HG03175 (cell line): Measurements from ENCODE around the gene IFIT1.

Experiments used
- ATAC-seq: cut with Tn5 transposase; IDR thresholded peaks from one replicate; pipeline ENCODE4 v1.9.1; 2021; ENCODE audit warnings: mild to moderate bottlenecking, moderate library complexity; ENCODE audit not compliant: unreplicated experiment

IFIT1 gene, protein sequence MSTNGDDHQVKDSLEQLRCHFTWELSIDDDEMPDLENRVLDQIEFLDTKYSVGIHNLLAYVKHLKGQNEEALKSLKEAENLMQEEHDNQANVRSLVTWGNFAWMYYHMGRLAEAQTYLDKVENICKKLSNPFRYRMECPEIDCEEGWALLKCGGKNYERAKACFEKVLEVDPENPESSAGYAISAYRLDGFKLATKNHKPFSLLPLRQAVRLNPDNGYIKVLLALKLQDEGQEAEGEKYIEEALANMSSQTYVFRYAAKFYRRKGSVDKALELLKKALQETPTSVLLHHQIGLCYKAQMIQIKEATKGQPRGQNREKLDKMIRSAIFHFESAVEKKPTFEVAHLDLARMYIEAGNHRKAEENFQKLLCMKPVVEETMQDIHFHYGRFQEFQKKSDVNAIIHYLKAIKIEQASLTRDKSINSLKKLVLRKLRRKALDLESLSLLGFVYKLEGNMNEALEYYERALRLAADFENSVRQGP

DNA sequence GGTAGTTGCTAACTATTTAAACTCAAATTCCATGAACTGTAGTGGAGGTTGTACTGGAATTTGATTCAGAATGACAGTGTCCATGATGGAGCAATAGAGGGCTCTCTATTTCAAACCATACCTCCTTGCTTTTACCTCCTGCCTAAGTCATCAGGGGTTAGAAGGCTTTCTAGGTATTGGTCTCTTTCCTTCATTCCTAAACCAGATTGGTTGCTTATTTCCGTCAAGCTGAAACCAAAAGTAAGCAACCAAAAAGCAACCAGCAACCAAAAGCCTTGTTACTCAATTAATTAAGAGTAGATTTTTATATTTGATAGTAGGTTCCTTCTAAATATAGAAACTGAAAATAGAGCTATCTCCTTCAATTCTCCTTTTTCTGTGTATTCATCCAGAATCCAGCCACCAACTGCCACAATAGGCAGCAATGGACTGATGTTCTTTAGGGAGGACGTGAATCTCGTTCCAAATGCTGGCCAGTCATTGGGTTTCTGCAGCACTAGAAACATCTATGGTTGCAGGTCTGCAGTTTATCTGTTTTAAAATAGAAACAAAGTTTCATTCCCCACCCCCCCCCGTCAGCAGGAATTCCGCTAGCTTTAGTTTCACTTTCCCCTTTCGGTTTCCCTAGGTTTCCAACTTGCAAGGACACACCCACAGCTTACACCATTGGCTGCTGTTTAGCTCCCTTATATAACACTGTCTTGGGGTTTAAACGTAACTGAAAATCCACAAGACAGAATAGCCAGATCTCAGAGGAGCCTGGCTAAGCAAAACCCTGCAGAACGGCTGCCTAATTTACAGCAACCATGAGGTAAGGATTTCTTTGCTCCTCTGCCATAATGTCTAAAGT lies at the start of gene IFIT1:
TSS of gene IFIT1 (plus strand) at position 717 of the 850 bp plus-strand sequence. CDS start at position 807, 90 bp downstream.
- peak; percentile 88 for ATAC-seq

GRCh38 chr10:89343089-89343767 lies 49.2 kb upstream of the IFIT1 start:
- ATAC-seq = no peak

DNA sequence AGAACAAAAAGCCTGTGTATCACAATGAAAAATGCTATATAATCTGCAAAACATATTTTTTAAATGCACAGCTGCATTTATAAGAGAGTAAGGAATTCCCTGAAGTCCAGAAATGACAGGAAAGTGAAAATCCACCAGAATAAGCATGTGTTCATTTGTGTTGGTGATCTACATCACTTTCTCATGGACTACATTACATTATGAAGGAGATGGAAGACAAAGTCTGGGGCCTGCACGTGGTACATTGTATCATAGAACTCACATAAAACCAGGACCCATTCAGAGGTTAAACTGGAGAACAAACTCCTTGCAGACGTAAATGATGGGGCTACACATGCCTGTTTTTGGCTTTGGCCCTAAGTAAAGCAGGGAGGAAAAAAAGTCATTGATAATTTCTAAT lies 48.3 kb upstream of the IFIT1 start:
- ATAC-seq = no peak

DNA sequence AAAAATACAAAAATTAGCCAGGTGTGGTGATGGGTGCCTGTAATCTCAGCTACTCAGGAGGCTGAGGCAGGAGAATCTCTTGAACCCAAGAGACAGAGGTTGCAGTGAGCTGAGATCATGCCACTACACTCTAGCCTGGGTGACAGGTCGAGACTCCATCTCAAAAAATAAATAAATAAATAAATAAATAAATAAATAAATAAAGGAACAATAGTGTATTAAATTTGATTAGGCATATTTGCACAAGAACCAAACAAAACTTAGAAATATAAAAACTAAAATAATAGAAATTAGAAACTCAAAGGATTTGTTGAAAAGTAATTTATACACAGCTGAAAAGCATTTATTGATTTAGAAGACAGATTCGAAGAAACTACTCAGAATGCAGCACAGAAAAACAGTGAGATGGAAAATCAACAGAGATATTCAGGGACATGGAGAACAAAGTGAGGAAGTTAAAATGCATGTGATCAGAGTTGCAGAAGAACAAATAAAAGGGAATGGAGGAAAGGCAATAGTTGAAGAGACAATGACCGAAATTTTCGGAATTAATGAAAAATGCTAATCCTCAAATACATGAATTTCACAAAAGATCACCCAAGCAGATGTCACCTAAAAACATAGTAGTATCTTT lies 46.9 kb upstream of the IFIT1 start:
- ATAC-seq = no peak

GRCh38 chr10:89346405-89347254 lies 45.8 kb upstream of the IFIT1 start:
- ATAC-seq = no peak

- no peak for ATAC-seq
Observed at GRCh38 chr10:89347701-89348457, 44.5 kb upstream of the IFIT1 start.

GRCh38 chr10:89348481-89348880 lies 43.9 kb upstream of the IFIT1 start:
- ATAC-seq = no peak

GRCh38 chr10:89348975-89349374 lies 43.4 kb upstream of the IFIT1 start:
- ATAC-seq = no peak

- peak; percentile 31 for ATAC-seq
Observed at GRCh38 chr10:89350631-89351315, 41.6 kb upstream of the IFIT1 start.

DNA sequence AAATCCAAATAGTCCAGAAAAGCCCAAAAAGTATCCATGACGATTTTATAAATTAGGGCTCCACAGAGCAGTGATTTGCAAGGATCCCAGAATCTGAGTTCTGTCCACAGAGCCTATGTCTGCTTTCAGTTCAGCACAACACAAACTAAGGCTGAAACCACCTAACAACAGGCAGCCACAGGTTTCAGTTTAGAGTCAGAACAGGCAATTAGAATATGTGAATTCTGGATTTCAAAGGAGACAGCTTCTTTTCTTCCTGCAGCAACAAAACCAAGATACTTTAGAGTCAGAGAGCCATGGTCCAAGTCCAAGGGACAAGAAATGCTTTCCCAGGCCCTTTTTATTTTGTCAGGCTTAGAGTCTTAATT lies 41.0 kb upstream of the IFIT1 start:
- peak; percentile 94 for ATAC-seq

DNA sequence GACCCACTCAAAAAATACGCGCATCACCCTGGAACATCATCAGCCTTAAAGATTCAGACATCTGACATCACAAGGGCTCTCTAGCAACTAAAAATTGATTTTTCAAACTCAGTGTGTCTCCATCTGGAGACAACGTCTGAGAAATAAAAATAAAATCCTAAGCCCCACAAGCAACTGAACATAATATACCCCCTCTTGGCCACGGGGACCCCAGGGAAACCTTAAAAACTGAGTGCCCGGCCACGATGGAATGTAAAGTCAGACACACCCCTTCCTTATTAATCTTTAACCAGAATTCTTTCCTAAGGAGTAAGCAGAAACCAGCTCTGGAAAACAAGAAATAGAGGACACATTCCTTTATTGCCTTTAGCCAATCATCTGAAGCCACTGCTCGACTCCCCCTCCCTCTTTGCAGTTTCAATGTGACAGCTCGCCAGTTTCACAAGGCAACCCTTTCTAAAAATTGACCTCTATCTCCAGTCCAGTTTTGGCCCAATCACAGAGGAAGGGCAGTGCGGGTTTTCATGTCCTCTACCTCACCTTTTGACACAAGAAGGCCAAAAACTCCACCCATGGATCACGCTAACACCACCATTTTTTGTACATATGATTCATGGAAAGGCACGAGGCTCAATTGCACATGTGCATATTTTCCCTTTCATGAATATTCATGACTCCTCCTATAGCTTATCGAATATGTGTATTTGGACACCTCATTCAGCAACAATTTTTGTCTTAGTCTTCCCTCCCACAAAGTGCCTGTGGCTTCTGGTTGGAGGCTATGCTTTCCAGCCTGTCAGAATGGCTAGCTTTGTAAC lies 40.4 kb upstream of the IFIT1 start:
- ATAC-seq = peak; percentile 49

- no peak for ATAC-seq
Observed at GRCh38 chr10:89352802-89353201, 39.6 kb upstream of the IFIT1 start.

DNA sequence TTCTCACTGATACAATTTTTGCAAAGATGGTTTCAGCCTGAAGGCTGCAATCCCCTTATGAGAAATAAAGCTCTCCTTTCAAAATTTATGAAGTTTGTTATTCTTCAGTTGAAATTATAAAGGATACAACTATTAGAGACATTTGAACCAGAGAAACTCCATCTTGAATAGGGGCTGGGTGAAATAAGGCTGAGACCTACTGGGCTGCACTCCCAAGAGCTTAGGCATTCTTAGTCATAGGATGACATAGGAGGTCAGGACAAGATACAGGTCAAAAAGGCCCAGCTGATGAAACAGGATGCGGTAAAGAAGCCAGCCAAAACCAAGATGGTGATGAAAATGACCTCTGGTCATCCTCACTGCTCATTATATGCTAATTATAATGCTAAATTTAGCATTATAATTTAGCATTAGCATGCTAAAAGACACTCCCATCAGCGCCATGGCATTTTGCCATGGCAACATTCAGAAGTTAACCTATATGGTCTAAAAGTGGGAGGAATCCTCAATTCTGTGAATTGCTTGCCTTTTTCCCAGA lies 37.0 kb upstream of the IFIT1 start:
- ATAC-seq = no peak

- ATAC-seq = no peak
Observed at GRCh38 chr10:89357096-89357495, 35.3 kb upstream of the IFIT1 start.

- ATAC-seq = no peak
Observed at GRCh38 chr10:89357975-89358374, 34.4 kb upstream of the IFIT1 start.

- ATAC-seq = no peak
Observed at GRCh38 chr10:89360157-89360556, 32.3 kb upstream of the IFIT1 start.

DNA sequence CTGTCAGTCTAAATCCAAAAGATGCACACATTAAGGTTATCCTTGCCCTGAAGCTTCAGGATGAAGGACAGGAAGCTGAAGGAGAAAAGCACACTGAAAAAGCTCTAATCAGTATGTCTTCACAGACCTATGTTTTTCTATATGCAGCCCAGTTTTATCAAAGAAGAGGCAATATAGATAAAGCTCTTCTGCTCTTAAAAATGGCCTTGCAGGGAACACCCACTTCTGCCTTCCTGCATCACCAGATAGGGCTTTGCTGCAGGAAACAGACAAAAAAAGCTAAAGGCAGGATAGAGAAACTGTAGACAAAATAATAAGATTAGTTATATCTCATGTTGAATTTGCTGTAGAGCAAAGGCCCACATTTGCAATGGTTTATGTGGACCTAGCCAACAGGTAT lies 29.5 kb upstream of the IFIT1 start:
- ATAC-seq = no peak
